Cerebellar cortex (tissue), 1 donor: ENCODE results near the gene KCNIP4.

Experiments used
- DNase-seq: peaks from one replicate; pipeline ENCODE4 v3.0.0-alpha.2; 2015; ENCODE audit warnings: low spot score

The KCNIP4 gene

DNA sequence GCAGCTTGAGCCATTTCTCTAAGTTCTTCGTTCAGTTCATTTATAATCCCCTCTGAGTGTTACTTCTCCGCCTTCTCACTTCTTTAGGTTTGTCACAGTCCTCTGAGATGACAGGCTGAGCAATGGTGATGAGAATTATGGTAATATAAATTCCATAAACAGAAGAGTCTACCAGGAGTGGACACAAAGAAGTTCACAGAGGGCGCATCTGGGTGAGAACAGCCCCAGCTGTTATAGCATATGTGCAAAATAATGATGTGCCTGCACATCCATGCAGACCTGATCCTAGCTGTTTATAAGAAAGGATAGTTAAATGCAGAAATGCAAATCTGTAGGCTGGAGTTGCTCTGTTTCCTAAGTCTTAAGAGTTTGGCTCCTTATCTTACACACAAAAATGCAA, 377.5 kb downstream of the KCNIP4 start:
- DNase-seq = no peak

DNA sequence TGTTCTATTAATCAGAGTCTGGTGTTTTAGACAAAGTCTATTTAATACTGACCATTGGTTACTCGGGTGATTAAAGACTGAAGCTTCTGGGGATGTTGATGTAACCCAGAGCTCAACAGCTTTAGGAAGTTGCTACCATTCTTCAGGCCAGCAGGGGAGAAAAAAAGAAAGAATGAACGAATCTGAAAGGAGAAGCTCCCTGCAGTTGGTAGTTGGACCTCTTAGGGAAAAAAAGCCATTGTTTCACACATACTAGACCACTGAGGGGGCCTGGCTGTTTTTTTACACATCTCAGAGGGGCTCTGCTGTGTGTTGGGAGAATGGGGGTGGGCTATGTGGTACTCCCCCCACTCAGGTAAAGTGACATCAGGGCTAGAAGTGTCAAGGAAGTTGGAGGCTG, 378.9 kb downstream of the KCNIP4 start:
- DNase-seq = no peak

GRCh38 chr4:21555083-21555482, 393.5 kb downstream of the KCNIP4 start:
- no peak for DNase-seq

DNA sequence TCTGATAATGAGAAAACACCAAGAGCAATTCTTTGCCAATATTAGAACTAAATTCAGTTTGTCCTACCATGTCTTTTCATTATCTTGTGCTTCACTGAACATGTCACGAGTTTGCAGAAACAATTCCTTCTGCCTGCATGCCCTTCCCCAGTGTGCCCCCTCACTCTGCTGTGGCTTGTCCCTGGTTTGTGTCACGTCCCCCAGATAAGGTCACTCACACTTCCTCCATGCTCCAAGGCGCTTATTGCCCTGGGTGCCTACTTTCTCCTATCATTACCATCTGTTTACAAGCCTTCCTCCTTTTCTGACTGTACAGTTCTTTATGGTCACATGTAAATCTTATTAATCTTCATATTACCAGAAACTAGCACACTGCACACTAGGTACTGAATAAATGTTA, 394.1 kb downstream of the KCNIP4 start:
- peak; percentile 29 for DNase-seq

DNA sequence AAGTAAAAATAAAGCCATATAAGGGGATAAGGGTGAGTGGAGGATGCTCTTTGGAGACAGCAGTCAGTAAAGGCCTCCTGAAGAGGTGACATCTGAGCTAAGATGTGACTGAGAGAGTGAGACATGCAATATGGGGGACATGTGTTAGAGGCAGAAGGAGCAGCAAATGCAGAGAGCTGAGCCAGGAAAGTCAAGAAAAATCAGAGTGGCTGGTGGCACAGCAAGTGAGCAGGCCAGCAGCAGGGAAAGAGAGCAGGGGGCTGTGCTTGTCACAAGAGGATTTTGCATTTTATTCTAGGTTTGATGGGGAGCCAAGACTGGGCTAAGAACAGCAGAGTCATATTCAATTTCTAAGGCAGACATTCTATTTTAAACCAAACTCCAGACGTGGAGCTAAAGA, 394.5 kb downstream of the KCNIP4 start:
- peak; percentile 74 for DNase-seq

- DNase-seq = no peak
These were observed 396.1 kb downstream of the KCNIP4 start for GRCh38 chr4:21552455-21552854.

- no peak for DNase-seq
These were observed 403.6 kb downstream of the KCNIP4 start for GRCh38 chr4:21544955-21545354.

DNA sequence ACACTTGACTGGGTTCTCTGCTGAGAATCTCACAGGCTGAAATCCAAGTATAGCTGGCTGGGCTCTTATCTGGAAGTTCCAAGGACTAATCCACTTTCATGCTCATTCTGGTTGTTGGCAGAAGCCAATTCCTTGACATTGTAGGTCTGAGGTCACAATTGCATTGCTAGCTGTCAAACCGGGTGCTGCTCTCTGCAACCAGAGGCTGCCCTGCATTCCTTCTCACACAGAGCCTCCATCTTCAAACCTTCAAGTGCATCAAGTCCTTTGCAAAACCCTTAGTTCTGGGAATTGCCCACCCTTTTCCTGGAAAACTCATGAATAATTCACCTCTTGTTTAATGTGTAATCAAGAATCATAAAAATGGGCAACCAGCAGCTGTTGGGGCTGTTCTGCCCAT, 404.2 kb downstream of the KCNIP4 start:
- peak; percentile 41 for DNase-seq

DNA sequence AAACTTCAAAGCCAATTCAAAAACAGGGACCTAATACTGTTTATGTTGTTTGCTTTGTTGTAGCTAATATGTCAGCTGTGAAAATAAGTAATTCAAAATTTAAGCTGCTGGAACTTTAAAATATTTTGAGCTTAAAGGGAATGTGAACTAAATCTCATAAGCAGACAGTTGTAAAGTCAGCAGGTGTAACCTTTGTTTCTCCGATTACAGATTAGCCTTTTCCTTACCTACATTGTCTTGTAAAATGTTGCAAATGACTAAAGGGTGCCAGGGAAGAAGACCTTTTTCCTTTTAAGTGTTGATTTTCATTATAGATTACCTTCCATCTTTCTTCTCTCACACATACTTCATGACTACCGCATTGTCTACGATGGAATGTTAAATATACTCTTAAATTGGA, 405.1 kb downstream of the KCNIP4 start:
- DNase-seq = no peak

DNA sequence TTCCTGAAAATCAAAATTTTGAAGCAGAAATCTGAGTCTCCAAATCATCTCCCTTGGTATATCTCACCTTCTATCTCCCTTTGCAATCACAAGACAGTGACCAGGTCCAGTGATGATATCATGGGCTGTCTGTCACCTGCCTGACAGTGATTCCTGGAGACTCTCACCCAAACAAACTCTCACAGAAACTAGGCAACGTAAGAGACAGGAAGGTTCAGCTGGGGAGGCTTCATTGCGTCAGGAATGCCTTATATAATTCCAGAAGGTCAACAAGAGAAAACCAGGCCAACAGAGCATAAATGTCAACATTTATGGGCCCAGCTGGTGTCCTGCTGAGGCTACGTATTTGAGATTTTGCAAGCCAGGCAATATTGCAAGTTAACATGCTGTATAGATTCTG, 412.7 kb downstream of the KCNIP4 start:
- DNase-seq = no peak

GRCh38 chr4:21531048-21531447, 417.5 kb downstream of the KCNIP4 start:
- no peak for DNase-seq

DNA sequence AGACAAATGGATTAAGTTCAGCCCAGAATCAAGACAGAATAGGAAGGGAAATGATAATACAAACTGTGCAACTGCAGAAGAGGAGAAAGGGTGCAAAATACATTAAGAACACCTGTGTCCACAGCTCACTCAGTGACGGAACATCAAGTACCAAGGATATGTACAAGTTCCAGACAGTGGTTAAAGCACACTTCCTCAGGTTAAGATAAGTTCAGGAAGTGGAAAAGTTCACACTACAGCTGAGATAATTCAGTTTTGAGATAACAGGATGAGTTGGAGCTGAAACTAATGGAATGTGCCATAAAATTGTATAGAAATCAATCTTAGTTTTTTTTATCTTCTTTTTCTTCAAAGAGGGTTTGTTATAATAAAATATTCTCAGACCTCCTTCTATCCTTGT, 419.4 kb downstream of the KCNIP4 start:
- no peak for DNase-seq

- DNase-seq = no peak
These were observed 426.3 kb downstream of the KCNIP4 start for GRCh38 chr4:21522296-21522695.

GRCh38 chr4:21517126-21517859, 431.3 kb downstream of the KCNIP4 start:
- DNase-seq = no peak

DNA sequence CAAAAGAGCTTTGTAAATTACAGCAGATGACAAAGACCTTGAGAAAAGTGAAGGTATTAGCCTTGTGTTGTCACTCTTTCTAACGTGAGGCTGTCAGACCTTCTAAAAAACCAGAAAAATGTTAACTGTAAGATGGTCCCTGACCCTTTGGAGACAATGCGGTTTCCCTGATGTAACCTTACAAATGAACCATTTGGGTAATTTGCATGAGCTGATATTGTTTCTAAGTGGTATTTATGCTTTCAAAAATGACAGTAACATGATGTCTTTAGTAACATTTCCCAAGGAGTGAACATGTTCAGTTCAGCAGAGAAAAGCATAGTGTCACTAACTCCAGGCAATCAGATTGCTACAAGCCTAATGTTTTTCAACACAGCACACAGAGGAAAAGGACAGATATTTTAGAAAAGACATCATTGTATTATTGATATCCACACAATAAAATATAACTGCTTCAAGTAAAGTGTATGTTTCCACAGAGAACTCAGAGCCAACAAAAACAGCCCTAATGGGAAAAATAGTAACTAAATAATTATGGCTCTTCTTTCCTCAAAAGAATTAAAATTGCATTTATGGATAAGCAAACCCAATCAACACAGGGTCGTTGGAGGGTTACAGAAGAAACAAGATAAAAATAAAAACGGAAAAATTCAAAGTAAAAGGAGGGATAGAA, 434.4 kb downstream of the KCNIP4 start:
- DNase-seq = peak; percentile 18

- DNase-seq = peak; percentile 82
These were observed 436.2 kb downstream of the KCNIP4 start for GRCh38 chr4:21512353-21512752.

GRCh38 chr4:21507439-21507838, 441.1 kb downstream of the KCNIP4 start:
- peak; percentile 33 for DNase-seq

- no peak for DNase-seq
These were observed 457.9 kb downstream of the KCNIP4 start for GRCh38 chr4:21490682-21491081.

- no peak for DNase-seq
These were observed 471.8 kb downstream of the KCNIP4 start for GRCh38 chr4:21476757-21477156.

DNA sequence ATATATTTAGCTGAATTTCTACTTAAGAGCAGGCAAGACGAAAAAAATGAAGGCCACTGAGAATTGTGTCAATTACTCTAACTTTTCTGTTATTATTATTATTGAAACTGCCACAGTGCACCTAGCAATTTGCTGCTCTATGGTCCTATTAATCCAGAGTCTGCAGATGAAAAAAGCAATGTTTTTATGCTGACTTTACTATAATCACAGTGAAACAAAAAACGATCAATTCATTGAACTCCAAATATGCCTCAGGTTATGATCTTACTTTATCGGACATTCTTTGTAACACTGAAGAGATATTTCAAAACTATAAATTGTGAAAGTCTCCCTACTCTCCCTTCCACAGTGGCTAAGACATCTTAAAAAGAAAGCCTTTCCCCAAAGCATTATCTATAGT, 474.4 kb downstream of the KCNIP4 start:
- DNase-seq = no peak

DNA sequence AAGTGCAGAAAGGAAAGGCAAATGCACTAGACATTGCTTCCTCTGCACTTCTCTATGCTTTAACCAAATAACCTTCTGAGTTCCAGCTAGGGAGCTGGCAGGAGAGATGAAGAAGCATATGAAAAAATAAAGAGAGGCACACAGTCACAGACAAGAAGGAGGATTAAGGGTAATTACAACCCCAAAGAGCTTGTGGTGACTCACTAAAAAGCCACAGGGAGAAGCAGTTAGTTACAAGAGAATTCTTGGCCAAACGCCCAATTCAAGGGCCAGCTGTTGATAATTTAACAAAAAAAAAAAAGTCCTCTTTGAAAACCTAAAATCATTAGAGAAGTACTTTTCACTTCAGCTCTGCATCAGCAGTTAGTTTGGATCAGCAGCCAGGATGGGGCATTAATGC, 478.0 kb downstream of the KCNIP4 start:
- DNase-seq = no peak

DNA sequence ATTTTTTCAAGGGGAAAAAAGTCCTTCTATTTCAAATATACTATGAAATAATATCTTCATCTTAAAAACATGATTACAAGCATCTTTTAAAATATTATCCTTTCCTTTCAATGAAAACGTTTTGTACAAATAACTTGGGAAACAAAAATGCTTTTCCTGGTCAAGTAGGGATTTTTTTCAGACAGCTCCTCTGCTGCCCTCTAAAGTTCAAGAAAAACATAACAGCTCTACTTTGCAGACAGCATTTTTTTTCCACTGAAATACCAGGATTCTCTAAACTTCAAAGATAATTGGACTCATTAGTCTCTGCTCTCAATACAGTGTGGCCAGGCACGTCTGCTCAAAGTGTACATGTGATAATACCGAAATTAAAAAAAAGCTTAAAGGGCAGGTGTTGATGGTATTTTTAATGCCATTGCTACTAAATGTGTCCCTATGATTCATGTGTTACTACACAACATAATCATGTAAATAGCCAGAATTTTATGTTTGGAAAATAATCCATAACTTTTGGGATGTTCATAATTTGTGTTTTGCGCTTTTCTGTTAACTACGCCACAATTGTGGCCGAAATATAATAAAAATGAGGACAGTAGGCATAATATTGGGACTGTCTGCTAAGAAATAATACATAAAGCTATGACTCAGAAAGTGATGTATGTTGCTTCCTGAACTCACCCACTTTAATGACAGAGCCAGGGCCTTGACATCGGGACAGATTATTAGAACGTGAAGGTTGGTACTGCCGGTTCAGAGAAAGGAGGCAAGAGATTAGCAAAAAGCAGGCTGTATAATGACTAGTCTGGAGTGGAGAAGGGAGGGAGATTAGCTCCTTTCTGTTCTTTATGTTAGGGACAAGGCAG, 478.9 kb downstream of the KCNIP4 start:
- DNase-seq = peak; percentile 60

- DNase-seq = no peak
These were observed 481.0 kb downstream of the KCNIP4 start for GRCh38 chr4:21467551-21467950.
